C4-2B (cell line): ENCODE results near the gene TTL.

ENCODE experiments used
- CTCF ChIP-seq: fragments of 450-650 bp; conservative IDR thresholded peaks from 2 replicates; pipeline ENCODE4 v1.5.1; 2017; ENCODE audit warnings: mild to moderate bottlenecking
- ZFX ChIP-seq: fragments of 450-650 bp; IDR thresholded peaks from 2 replicates; pipeline ENCODE4 v1.6.1; 2017

- TF ChIP-seq CTCF (no peak), ZFX (no peak)
Observed at GRCh38 chr2:112480530-112481049, 1.4 kb upstream of the TTL start.
